ENCODE results near the gene SPEN. TPM values are rescaled to one million over a fixed set of nuclear protein-coding genes. Genes with fewer than 3 reads are reported as not detected.
"Not testable (repeated sequence)": the region's sequence is repeated elsewhere in the genome, so short reads cannot be mapped to it uniquely, and the experiment has no call there.

Gene SPEN
- total RNA-seq, 1 donor from 2014 or later: 58.3 TPM

GRCh38 chr1:15830258-15830657 lies 17.2 kb upstream of the SPEN start:
- DNase-seq (ENCODE audit: low spot score in 2 of 2): no peak
- FAIRE-seq: no peak

- FAIRE-seq (no peak), DNase-seq (ENCODE audit: low spot score in 2 of 2) (no peak)
Observed at GRCh38 chr1:15833069-15833679, 14.3 kb upstream of the SPEN start.

GRCh38 chr1:15833842-15834405 lies 13.6 kb upstream of the SPEN start:
- no peak for DNase-seq (ENCODE audit: low spot score in 2 of 2)

GRCh38 chr1:15834406-15835204 lies 12.9 kb upstream of the SPEN start:
- FAIRE-seq (no peak), DNase-seq (ENCODE audit: low spot score in 2 of 2) (peak; percentile 75 to 82)

More at GRCh38 chr1:15833842-15834405, 13.6 kb upstream of the SPEN start:
- FAIRE-seq: no peak

GRCh38 chr1:15835205-15835740 lies 12.2 kb upstream of the SPEN start:
- no peak for DNase-seq (ENCODE audit: low spot score in 2 of 2)
- FAIRE-seq: no peak

GRCh38 chr1:15835741-15836510 lies 11.6 kb upstream of the SPEN start:
- FAIRE-seq (peak; percentile 48), DNase-seq (ENCODE audit: low spot score in 2 of 2) (peak; percentile 91 to 92)

- not testable (repeated sequence) for DNase-seq (ENCODE audit: low spot score in 2 of 2); FAIRE-seq
Observed at GRCh38 chr1:15836511-15836771, 11.1 kb upstream of the SPEN start.

- FAIRE-seq: no peak
- DNase-seq (ENCODE audit: low spot score in 2 of 2): peak in 1 of 2 donors; percentile 19
Observed at GRCh38 chr1:15836772-15837669, 10.5 kb upstream of the SPEN start.

GRCh38 chr1:15837931-15838330 lies 9.6 kb upstream of the SPEN start:
- DNase-seq (ENCODE audit: low spot score in 2 of 2) (no peak), FAIRE-seq (no peak)

- no peak for FAIRE-seq
- DNase-seq (ENCODE audit: low spot score in 2 of 2): no peak
Observed at GRCh38 chr1:15838721-15839120, 8.8 kb upstream of the SPEN start.

GRCh38 chr1:15843826-15844572 lies 3.5 kb upstream of the SPEN start:
- DNase-seq (ENCODE audit: low spot score in 2 of 2) (peak in 1 of 2 donors; percentile 33), FAIRE-seq (no peak)

GRCh38 chr1:15846056-15846455 lies 1.5 kb upstream of the SPEN start:
- not testable (repeated sequence) for DNase-seq (ENCODE audit: low spot score in 2 of 2); FAIRE-seq

GRCh38 chr1:15847893-15848142 lies 311 bp downstream of the SPEN start:
- DNase-seq (ENCODE audit: low spot score in 2 of 2): no peak
- FAIRE-seq: no peak

GRCh38 chr1:15848143-15848928 lies 829 bp downstream of the SPEN start:
- DNase-seq (ENCODE audit: low spot score in 2 of 2): peak in 1 of 2 donors; percentile 33

GRCh38 chr1:15848929-15849774 lies 1.6 kb downstream of the SPEN start:
- FAIRE-seq (no peak), DNase-seq (ENCODE audit: low spot score in 2 of 2) (peak in 1 of 2 donors; percentile 50)

More at GRCh38 chr1:15848143-15848928, 829 bp downstream of the SPEN start:
- FAIRE-seq: no peak

GRCh38 chr1:15849775-15850324 lies 2.3 kb downstream of the SPEN start:
- FAIRE-seq (no peak), DNase-seq (ENCODE audit: low spot score in 2 of 2) (no peak)

- FAIRE-seq (no peak), DNase-seq (ENCODE audit: low spot score in 2 of 2) (no peak)
Observed at GRCh38 chr1:15850471-15851001, 3.0 kb downstream of the SPEN start.

Measured in frontal cortex (tissue), 4 donors.